SU-DHL-6 (cell line): ENCODE results near the gene BET1.

ENCODE experiments used
- EZH2phosphoT487 ChIP-seq: fragments of 200-600 bp; sonication (generic), shearing (Covaris generic); conservative IDR thresholded peaks from 2 replicates; pipeline ENCODE4 v1.6.1; 2018; ENCODE audit warnings: mild to moderate bottlenecking, antibody characterized with exemption, low read length, moderate library complexity, mixed read lengths
- TF ChIP-seq, protein P1 (sequence below): fragments of 200-600 bp; sonication (generic); IDR thresholded peaks from one replicate; pipeline ENCODE4 v1.5.1; 2017; ENCODE audit warnings: antibody characterized with exemption, mild to moderate bottlenecking, low read length, moderate library complexity; ENCODE audit not compliant: insufficient read depth, poor library complexity, severe bottlenecking

DNA sequence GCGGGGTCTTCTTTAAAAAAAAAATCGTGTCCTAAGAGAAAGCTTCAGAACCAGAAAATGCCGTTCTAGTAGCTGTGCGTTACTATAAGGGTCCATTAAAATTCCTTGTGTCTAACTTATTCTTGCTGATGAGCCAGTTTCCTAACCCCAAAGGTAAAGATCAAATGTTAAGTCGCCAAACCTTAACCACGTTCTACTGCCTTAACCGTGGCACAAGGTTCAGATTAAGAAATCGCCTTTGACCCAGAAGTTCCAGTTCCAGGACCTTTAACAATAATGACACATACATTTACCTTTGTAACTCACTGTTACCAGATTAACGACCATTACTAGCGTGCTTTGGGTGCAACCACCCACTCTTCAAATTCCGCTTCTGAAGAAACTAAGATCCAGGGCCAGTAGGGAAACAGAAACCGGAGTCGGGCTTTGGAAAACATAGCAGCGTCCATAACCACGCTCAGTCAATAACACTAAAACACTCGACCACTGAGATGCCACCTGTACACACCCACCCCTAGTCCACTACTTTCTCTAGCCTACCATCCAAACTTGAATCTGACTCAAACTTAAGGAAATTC is 620 bp downstream of the BET1 start:
- TF ChIP-seq, protein P1, sequence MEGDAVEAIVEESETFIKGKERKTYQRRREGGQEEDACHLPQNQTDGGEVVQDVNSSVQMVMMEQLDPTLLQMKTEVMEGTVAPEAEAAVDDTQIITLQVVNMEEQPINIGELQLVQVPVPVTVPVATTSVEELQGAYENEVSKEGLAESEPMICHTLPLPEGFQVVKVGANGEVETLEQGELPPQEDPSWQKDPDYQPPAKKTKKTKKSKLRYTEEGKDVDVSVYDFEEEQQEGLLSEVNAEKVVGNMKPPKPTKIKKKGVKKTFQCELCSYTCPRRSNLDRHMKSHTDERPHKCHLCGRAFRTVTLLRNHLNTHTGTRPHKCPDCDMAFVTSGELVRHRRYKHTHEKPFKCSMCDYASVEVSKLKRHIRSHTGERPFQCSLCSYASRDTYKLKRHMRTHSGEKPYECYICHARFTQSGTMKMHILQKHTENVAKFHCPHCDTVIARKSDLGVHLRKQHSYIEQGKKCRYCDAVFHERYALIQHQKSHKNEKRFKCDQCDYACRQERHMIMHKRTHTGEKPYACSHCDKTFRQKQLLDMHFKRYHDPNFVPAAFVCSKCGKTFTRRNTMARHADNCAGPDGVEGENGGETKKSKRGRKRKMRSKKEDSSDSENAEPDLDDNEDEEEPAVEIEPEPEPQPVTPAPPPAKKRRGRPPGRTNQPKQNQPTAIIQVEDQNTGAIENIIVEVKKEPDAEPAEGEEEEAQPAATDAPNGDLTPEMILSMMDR = no peak
- TF ChIP-seq EZH2phosphoT487 = no peak
